Left cardiac atrium (tissue), 4 donors: Measurements from ENCODE around the gene ANKRD11. TPM values are rescaled to one million over a fixed set of nuclear protein-coding genes. Genes with fewer than 3 reads are reported as not detected.
"Not testable (repeated sequence)": the region's sequence is repeated elsewhere in the genome, so short reads cannot be mapped to it uniquely, and the experiment has no call there.

Source experiments
- ATAC-seq, 2 donors: fragments of 200-7000 bp; cut with Tn5 transposase; one replicate each; pipeline ENCODE4 v1.9.1; 2020; ENCODE audit warnings: mild to moderate bottlenecking in 2 of 2, moderate library complexity in 2 of 2
- DNase-seq: peaks from one replicate; pipeline ENCODE4 v3.0.0-alpha.2; 2020
- intact Hi-C, 2 donors: fragments of 100-400 bp; cut with DNase I; formaldehyde crosslinking; loops; one replicate each; pipeline versions ENCODE4 v1.14.1 to v1.15.1; 2022 to 2023
- total RNA-seq, 2 donors: library from RNA; stranded (reverse); fragmentation: NEBNext Ultra II Directional; extraction: Animal tissue kit (Norgen Biotek cat#: 25700); gene quantifications; one replicate each; pipeline ENCODE4 v1.2.1, GENCODE V29; 2021
- donor health status: DM: no; HTN: yes; CAD: no.
- donor health status: DM: no; HTN: yes; CAD: no; lungs with severe emphysema.
- donor health status: DM: yes; HTN: yes; CAD: no.
- donor health status: Dilated cardiomyopathy.

Gene ANKRD11
- total RNA-seq, 2 donors from 2014 or later = 74.3 to 86.2 TPM

GRCh38 chr16:89442990-89443726 is 47.2 kb downstream of the ANKRD11 start:
- ATAC-seq = peak; percentile 60 to 68
- peak; percentile 57 for DNase-seq
- intact Hi-C loops = no loop called here

- DNase-seq = peak; percentile 31
These were observed 47.8 kb downstream of the ANKRD11 start for GRCh38 chr16:89442588-89442987.

GRCh38 chr16:89439659-89440058 is 50.7 kb downstream of the ANKRD11 start:
- ATAC-seq (no peak), DNase-seq (no peak)
- intact Hi-C loops = no loop called here

More at GRCh38 chr16:89442588-89442987, 47.8 kb downstream of the ANKRD11 start:
- ATAC-seq = peak; percentile 44 to 51
- intact Hi-C loops = no loop called here

GRCh38 chr16:89437991-89438390 is 52.4 kb downstream of the ANKRD11 start:
- no peak for DNase-seq
- intact Hi-C loops = no loop called here
- no peak for ATAC-seq

- DNase-seq (no peak), ATAC-seq (no peak)
- intact Hi-C loops = no loop called here
These were observed 52.9 kb downstream of the ANKRD11 start for GRCh38 chr16:89437251-89437987.

- ATAC-seq (no peak), DNase-seq (no peak)
- intact Hi-C loops = no loop called here
These were observed 54.0 kb downstream of the ANKRD11 start for GRCh38 chr16:89436366-89436765.

GRCh38 chr16:89435059-89435458 is 55.3 kb downstream of the ANKRD11 start:
- ATAC-seq, DNase-seq, intact Hi-C loops: not testable (repeated sequence)

- ATAC-seq = no peak
- DNase-seq = no peak
- intact Hi-C loops = no loop called here
These were observed 55.9 kb downstream of the ANKRD11 start for GRCh38 chr16:89434490-89434889.

GRCh38 chr16:89433363-89433984 is 56.9 kb downstream of the ANKRD11 start:
- ATAC-seq, DNase-seq, intact Hi-C loops: not testable (repeated sequence)

- intact Hi-C loops = no loop called here
- ATAC-seq (peak in 1 of 2 donors; percentile 14), DNase-seq (no peak)
These were observed 58.7 kb downstream of the ANKRD11 start for GRCh38 chr16:89431630-89432029.

GRCh38 chr16:89431158-89431584 is 59.2 kb downstream of the ANKRD11 start:
- intact Hi-C loops = no loop called here
- DNase-seq (no peak), ATAC-seq (peak; percentile 80 to 82)

- DNase-seq (no peak), ATAC-seq (no peak)
- intact Hi-C loops = no loop called here
These were observed 59.8 kb downstream of the ANKRD11 start for GRCh38 chr16:89430436-89431157.

- DNase-seq, intact Hi-C loops, ATAC-seq: not testable (repeated sequence)
These were observed 61.8 kb downstream of the ANKRD11 start for GRCh38 chr16:89428605-89429004.

- DNase-seq (no peak), ATAC-seq (no peak)
- intact Hi-C loops = no loop called here
These were observed 63.4 kb downstream of the ANKRD11 start for GRCh38 chr16:89426736-89427530.

GRCh38 chr16:89425523-89425922 is 64.8 kb downstream of the ANKRD11 start:
- DNase-seq = peak; percentile 9
- no peak for ATAC-seq
- intact Hi-C loops = no loop called here

GRCh38 chr16:89423681-89424260 is 66.6 kb downstream of the ANKRD11 start:
- intact Hi-C loops = no loop called here
- ATAC-seq (no peak), DNase-seq (peak; percentile 6)

GRCh38 chr16:89422905-89423630 is 67.3 kb downstream of the ANKRD11 start:
- DNase-seq (peak; percentile 18), ATAC-seq (peak; percentile 45 to 56)

GRCh38 chr16:89422527-89422904 is 67.8 kb downstream of the ANKRD11 start:
- ATAC-seq = peak; percentile 60 to 69
- intact Hi-C loops = no loop called here
- no peak for DNase-seq

More at GRCh38 chr16:89422905-89423630, 67.3 kb downstream of the ANKRD11 start:
- intact Hi-C loops = no loop called here
